LHCN-M2 (cell line): Measurements from ENCODE around the gene KRT8. TPM values are rescaled to one million over a fixed set of nuclear protein-coding genes. Genes with fewer than 3 reads are reported as not detected.
"Not testable (repeated sequence)": the region's sequence is repeated elsewhere in the genome, so short reads cannot be mapped to it uniquely, and the experiment has no call there.

Experiments
- DNase-seq: peaks from one replicate; pipeline ENCODE4 v3.0.0-alpha.2; 2012; ENCODE audit warnings: low read depth
- polyA plus RNA-seq: library from polyadenylated mRNA; unstranded; fragments of >200 nt; gene quantifications from one replicate; pipeline ENCODE4 v1.2.1, GENCODE V29; 2012; ENCODE audit warnings: missing spikeins
- total RNA-seq: library from RNA; depleted of rRNA; stranded (reverse); fragments of >200 nt; gene quantifications from 2 replicates; pipeline ENCODE4 v1.2.3, GENCODE V29; 2014; rRNA removed

The KRT8 gene
- 0.83 TPM in 1 of 2 replicates, not detected in the other for total RNA-seq
- polyA plus RNA-seq: 0.45 TPM

GRCh38 chr12:52904509-52905300 is at the start of gene KRT8:
Gene KRT8, minus strand, starts transcription at chr12:52905076. Its CDS starts 95 bp downstream, at chr12:52904981.
- DNase-seq: not testable (repeated sequence)

GRCh38 chr12:52953181-52953841 is 48.4 kb upstream of the KRT8 start:
- no peak for DNase-seq

DNA sequence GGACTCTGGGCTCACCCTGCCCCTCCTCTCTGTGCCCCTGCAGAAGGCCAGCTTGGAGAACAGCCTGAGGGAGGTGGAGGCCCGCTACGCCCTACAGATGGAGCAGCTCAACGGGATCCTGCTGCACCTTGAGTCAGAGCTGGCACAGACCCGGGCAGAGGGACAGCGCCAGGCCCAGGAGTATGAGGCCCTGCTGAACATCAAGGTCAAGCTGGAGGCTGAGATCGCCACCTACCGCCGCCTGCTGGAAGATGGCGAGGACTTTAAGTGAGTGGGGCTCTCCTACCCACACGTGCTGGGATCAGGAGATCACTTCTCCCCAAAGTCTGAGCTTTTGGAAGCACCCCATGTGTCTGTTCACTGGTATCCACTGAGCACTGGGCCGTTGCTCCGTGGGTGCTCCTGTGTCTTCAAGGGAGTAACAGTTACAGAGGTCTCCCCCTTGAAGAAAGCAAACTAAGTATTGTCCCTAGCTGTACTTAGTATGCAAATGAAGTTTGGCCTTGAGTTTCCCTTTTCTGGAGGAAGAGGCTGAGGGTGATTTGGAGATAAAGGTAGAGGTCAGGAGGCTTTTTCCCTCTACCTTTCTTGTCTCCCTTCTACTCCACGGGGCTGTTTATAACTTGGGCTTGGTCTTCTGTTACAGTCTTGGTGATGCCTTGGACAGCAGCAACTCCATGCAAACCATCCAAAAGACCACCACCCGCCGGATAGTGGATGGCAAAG is 47.4 kb upstream of the KRT8 start:
- DNase-seq: no peak

DNA sequence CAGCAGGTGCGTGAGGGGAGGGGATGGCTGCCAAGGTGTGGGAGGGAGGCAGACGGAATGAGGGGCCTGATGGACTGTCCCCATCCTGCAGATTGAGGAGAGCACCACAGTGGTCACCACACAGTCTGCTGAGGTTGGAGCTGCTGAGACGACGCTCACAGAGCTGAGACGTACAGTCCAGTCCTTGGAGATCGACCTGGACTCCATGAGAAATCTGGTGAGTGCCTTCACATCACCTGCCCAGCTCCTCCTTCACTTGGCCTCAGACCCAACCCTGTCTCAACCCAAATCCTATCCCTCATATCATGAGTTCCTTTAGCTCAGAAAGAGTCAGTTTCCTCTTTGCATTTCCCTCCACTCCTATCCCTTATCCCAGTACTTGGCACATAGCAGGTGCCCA is 46.8 kb upstream of the KRT8 start:
- DNase-seq: no peak

DNA sequence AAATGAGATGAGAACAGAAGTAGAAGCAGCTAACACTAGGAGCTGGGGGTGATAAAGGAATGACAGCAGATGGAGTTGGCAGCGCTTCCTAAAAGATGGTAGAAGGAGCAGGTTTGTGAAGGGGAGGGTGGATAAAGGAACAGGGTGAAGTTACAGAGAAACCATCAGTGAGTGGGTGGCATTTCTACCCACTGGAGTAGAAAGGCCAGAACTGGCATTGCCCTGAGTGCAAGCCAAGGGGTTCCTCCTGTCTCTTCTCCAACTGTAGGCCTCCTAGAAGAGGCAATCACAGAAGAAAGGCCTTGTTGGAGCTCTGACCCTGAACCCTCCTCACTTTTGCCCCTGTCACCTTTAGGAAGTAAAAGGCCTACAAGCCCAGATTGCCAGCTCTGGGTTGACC is 46.2 kb upstream of the KRT8 start:
- DNase-seq: no peak

- no peak for DNase-seq
These were observed 45.7 kb upstream of the KRT8 start for GRCh38 chr12:52950553-52950952.

- peak; percentile 17 for DNase-seq
These were observed 44.8 kb upstream of the KRT8 start for GRCh38 chr12:52949413-52950331.

DNA sequence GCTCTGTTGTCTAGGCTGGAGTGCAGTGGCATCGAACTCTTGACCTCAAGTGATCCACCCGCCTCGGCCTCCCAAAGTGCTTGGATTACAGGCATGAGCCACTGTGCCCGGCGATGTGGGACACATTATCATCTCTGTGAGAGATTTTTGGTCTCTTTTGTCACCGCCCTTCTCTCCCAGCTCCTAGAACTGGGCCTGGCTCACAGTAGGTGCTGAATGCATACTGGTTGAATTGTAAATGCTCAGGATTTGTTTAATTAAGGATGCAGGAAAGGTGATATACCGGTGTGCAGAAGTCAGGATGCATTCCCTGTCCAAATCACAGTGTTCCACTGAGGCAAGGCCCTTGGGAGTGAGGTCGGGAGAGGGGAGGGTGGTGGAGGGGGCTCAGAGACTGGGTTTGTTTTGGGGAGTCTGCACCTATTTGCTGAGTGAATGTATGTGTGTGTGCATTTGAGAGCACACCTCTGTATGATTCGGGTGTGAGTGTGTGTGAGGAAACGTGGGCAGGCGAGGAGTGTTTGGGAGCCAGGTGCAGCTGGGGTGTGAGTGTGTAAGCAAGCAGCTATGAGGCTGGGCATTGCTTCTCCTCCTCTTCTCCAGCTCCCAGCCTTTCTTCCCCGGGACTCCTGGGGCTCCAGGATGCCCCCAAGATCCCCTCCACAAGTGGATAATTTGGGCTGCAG is 43.0 kb upstream of the KRT8 start:
- no peak for DNase-seq

DNA sequence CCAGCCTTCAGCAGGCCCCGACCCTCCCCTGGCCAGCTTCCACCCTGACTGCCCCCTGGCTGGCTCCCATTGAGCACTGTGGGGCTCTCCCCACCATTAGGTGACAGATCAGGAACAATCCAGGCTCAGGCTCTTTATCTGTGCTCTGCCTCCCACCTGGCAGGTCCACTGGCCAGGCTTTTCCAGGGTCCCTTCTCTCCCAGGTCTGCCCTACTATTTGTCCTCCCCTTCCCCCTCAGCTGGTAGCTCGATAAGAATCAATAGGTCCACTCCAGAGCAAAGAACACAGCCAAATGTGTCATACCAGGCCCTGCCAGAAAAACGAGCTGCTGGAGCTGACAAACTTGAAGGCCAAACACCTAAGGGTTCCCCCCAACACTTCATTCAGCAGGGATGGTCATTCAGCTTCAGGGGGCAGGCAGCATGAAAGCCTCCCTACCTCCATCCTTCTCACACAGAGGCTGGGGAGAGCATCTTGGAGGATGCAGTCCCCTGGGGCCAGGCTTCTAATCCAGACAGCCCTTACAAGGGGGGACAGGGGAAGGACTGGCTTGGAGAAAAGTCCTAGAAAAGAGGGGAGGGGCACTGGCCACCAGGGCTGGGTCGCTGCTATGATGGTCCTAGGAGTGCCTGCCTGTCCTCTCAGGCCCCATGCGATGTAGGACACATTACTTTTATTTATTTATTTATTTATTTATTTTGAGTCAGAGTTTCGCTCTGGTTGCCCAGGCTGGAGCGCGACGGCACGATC is 42.1 kb upstream of the KRT8 start:
- no peak for DNase-seq

- DNase-seq: no peak
These were observed 41.5 kb upstream of the KRT8 start for GRCh38 chr12:52946334-52946733.

- no peak for DNase-seq
These were observed 40.7 kb upstream of the KRT8 start for GRCh38 chr12:52945389-52946232.

- no peak for DNase-seq
These were observed 40.0 kb upstream of the KRT8 start for GRCh38 chr12:52944683-52945388.

DNA sequence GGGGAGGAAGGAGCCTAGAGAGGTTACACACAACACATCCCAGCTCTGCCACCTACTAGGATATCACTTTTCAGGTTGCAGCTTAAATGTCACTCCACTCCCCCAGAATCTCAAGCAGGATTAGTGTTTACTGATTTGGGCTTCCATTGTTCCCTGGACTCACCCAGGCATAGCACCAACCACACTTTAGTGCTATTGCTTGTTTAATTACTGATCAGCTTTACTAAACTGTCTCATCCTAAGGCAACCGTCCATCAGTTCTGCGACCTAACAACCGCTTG is 38.0 kb upstream of the KRT8 start:
- no peak for DNase-seq

DNA sequence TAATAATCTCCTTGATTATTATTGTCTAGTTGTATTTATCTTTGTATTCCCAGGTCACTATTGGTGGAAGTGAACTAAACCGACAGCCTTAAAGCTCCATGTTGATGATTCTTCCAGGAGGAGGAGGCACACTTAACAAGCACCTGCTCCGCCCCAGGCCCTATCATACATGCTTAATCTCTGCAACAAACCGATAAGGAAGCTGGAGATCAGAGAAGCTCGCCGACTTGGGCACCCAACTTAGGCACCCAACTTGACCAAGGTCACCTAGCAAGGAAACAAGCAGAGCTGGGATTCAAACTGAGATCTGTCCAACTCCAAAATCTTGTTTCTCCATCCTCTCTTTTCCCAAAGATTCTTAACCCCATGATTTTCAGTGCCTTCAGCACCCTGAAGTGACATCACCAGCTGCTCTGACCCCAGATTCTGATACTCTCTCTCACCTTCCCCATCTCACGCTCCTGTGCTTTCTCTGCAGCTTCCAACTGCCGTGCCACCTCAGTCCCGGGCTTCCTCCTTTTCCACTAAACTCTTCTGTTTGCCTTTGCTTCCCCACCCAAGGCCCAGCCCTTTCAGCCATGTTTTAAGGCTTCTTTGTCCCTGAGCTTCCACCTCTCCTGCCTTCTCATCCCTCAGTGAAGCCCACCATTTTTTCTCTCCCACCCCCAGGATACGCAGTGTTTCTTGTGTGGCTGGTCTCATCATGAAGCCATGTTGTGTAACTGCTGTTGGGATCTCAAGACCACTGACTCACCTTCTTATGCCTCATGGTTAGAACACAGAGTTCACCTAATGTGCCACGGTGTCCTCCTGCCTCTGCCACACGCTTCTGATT is 37.4 kb upstream of the KRT8 start:
- DNase-seq: no peak

- DNase-seq: no peak
These were observed 24.7 kb upstream of the KRT8 start for GRCh38 chr12:52929538-52929937.

- DNase-seq: no peak
These were observed 23.1 kb upstream of the KRT8 start for GRCh38 chr12:52927964-52928363.

DNA sequence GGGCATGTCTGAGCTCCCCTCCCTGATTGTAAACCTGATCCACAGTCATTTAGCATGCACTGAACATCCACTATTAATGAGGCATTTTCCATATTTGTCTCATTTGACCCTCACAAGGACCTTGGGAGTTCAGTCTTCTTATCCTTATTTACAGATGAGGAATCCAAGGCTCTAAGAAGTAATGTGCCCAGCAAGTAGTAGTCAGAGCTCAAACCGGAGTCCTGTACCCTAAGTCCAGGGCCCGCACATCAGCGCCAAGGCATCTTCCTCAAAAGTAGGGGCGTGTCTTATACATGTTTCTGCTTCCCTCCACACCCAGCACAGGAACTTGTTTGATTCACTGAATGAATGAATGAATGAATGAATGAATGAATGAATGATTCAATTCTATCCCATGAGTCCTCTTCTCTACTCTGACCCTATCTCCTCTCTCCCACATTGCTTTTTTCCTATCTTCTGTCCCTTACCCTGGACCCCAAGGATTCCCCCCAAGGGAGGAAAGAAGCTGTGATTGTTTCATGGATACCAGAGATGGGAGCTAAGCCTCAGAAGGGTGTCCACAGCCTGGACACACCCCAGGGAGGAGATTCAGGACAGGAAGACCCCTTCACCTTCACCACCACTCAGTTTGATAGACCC is 21.8 kb upstream of the KRT8 start:
- DNase-seq: no peak
